SU-DHL-6 (cell line): Measurements from ENCODE around the gene VAC14.

Experiments used
- CTCF ChIP-seq: fragments of 200-600 bp; sonication (generic); IDR thresholded peaks from one replicate; pipeline ENCODE4 v1.5.1; 2017; ENCODE audit warnings: antibody characterized with exemption, mild to moderate bottlenecking, low read length, moderate library complexity; ENCODE audit not compliant: insufficient read depth, poor library complexity, severe bottlenecking
- EZH2phosphoT487 ChIP-seq: fragments of 200-600 bp; sonication (generic), shearing (Covaris generic); conservative IDR thresholded peaks from 2 replicates; pipeline ENCODE4 v1.6.1; 2018; ENCODE audit warnings: mild to moderate bottlenecking, antibody characterized with exemption, low read length, moderate library complexity, mixed read lengths

- TF ChIP-seq CTCF: no peak
- no peak for TF ChIP-seq EZH2phosphoT487
Observed at GRCh38 chr16:70659546-70659945, 141.4 kb downstream of the VAC14 start.
